ENCODE data around the gene SLC6A9. TPM values are rescaled to one million over a fixed set of nuclear protein-coding genes. Genes with fewer than 3 reads are reported as not detected.
A peak's percentile ranks its signal among the peaks of the same experiment; 100 is the strongest.

Gene SLC6A9
- total and polyA plus RNA-seq, 4 donors: 0.57 to 47.7 (median 3.6) TPM

GRCh38 chr1:43991200-43991475 lies 40.1 kb downstream of the SLC6A9 start:
- 2% methylated on average over 10 of the region's 10 CpGs for WGBS
- Histone ChIP-seq H3K9me3 (ENCODE audit: control insufficient read depth in 4 of 4, low read length in 3 of 4) (no peaks in the 10 kb centered on the region), H3K27ac (ENCODE audit: low read depth in 1 of 2, low read length in 2 of 2) (peak overlapping the region; percentile 45 to 77), H3K4me1 (ENCODE audit: control insufficient read depth in 4 of 4, insufficient read depth in 4 of 4, low read length in 3 of 4) (peaks cover 0 to 16% (median 7%) of the 10 kb centered on the region in 4 donors), H3K9ac (ENCODE audit: low read depth in 1 of 2, low read length in 2 of 2) (peak overlapping the region in 1 of 2 donors; percentile 21), H3K4me3 (ENCODE audit: low read depth in 1 of 3, low read length in 3 of 3) (peak overlapping the region; percentile 56 to 67 (median 59)), H3K36me3 (ENCODE audit: control insufficient read depth in 4 of 4, insufficient read depth in 3 of 4, low read depth in 1 of 4, low read length in 3 of 4) (no peaks in the 10 kb centered on the region), H3K27me3 (ENCODE audit: control insufficient read depth in 4 of 4, insufficient read depth in 4 of 4, low read length in 3 of 4) (no peaks in the 10 kb centered on the region)
- TF ChIP-seq JUND (IDR thresholded peaks at IDR 0.05) (no peak), YY1 (IDR thresholded peaks at IDR 0.05) (no peak), MAX (IDR thresholded peaks at IDR 0.05) (no peak)
- DNase-seq (ENCODE audit: low spot score): no peak

- H3K4me3 ChIP-seq (ENCODE audit: low read depth in 1 of 3, low read length in 3 of 3): peak overlapping the region in 2 of 3 donors; percentile 56 to 67
- H3K36me3 ChIP-seq (ENCODE audit: control insufficient read depth in 4 of 4, insufficient read depth in 3 of 4, low read depth in 1 of 4, low read length in 3 of 4): peaks cover 0 to 2% (median 0%) of the 10 kb centered on the region in 4 donors
- H3K27ac ChIP-seq (ENCODE audit: low read depth in 1 of 2, low read length in 2 of 2): peak overlapping the region; percentile 45 to 77
- no peaks in the 10 kb centered on the region for H3K27me3 ChIP-seq (ENCODE audit: control insufficient read depth in 4 of 4, insufficient read depth in 4 of 4, low read length in 3 of 4)
- peaks cover 0 to 16% (median 7%) of the 10 kb centered on the region in 4 donors for H3K4me1 ChIP-seq (ENCODE audit: control insufficient read depth in 4 of 4, insufficient read depth in 4 of 4, low read length in 3 of 4)
- no peak for TF ChIP-seq REST (IDR thresholded peaks at IDR 0.05)
- no peak for TF ChIP-seq ZBTB33 (IDR thresholded peaks at IDR 0.05)
- TF ChIP-seq RAD21 (IDR thresholded peaks at IDR 0.05): no peak
- no peak for TF ChIP-seq CTCF (IDR thresholded peaks at IDR 0.05; ENCODE audit: low read depth, low read length, missing input control)
- no peak for TF ChIP-seq SP1 (IDR thresholded peaks at IDR 0.05)
- no peak for TF ChIP-seq RXRA (IDR thresholded peaks at IDR 0.05)
- no peak for TF ChIP-seq FOXA1 (IDR thresholded peaks at IDR 0.05)
- no peak for TF ChIP-seq JUND (IDR thresholded peaks at IDR 0.05)
- TF ChIP-seq EGR1 (IDR thresholded peaks at IDR 0.05; ENCODE audit: low read depth in 2 of 2): no peak
- no peak for TF ChIP-seq FOXA2 (IDR thresholded peaks at IDR 0.05)
- H3K9me3 ChIP-seq (ENCODE audit: control insufficient read depth in 4 of 4, low read length in 3 of 4): no peaks in the 10 kb centered on the region
- 82% methylated on average over 19 of the region's 19 CpGs for WGBS
- H3K9ac ChIP-seq (ENCODE audit: low read depth in 1 of 2, low read length in 2 of 2): no peak overlapping the region
- no peak for DNase-seq (ENCODE audit: low spot score)
These were observed 40.7 kb downstream of the SLC6A9 start for GRCh38 chr1:43990271-43991199.

Measured in liver (tissue), 9 donors.